Measurements from ENCODE around the gene ITGA2B.

- TF ChIP-seq CTCF (IDR thresholded peaks at IDR 0.05; ENCODE audit: low read depth, low read length): no peak
- no peak for TF ChIP-seq EZH2phosphoT487 (IDR thresholded peaks at IDR 0.05; ENCODE audit: low read depth)
These were observed 14.0 kb downstream of the ITGA2B start for GRCh38 chr17:44375196-44376017.

Data from OCI-LY3 (cell line).